Activated T-cell treated with anti-CD3 and anti-CD28 coated beads, Interleukin-2, amount 50 U/mL, for 1 hour (primary cell): ENCODE data around the gene SBNO1.
"Not testable (repeated sequence)": the region's sequence is repeated elsewhere in the genome, so short reads cannot be mapped to it uniquely, and the experiment has no call there.

ENCODE experiments used
- DNase-seq: peaks from one replicate; pipeline ENCODE4 v3.0.0-alpha.2; 2020

The SBNO1 gene

GRCh38 chr12:123337070-123337469 lies 27.6 kb downstream of the SBNO1 start:
- DNase-seq: no peak

DNA sequence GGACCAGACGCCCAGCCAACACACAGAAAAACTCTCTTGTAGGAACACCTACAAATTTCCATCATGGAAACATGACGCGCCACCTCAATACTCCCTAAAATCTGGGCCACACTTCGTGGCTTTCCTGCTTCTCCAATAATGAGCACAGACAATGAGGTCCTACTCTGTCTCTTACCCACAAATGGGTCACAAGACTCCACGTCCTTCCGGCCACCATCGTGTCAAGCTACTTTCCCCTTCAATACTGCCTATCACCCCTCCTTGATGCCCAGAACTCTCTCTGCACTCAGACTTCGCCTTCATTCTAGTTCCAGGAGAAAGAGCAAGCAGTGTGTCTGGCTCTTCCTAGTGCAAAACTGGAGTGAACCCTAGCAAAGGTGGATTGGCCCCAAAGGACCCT lies 28.1 kb downstream of the SBNO1 start:
- no peak for DNase-seq

- no peak for DNase-seq
Measured at GRCh38 chr12:123335490-123335889, 29.2 kb downstream of the SBNO1 start.

- no peak for DNase-seq
Measured at GRCh38 chr12:123329799-123330198, 34.8 kb downstream of the SBNO1 start.

DNA sequence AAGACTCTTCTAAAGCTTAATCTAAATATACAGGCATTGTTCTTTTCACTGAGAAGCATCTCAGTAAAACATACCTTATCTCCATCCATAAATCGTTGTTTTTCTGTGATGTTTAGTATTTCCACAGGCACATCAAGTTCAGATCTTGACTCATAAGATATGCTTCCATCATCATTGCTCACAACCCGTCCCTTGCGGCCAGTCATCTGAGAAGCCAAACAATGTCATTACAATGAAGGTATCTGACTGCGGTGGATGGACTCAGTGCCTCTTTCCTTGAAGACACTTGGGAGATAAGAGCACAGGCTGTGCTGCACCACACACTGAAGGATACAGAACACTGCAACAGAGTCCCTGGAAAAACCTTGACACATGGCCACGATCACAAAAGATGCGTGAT lies 44.8 kb downstream of the SBNO1 start:
- DNase-seq: no peak

GRCh38 chr12:123319273-123319672 lies 45.4 kb downstream of the SBNO1 start:
- DNase-seq: no peak

GRCh38 chr12:123313046-123313445 lies 51.6 kb downstream of the SBNO1 start:
- DNase-seq: not testable (repeated sequence)

- no peak for DNase-seq
Measured at GRCh38 chr12:123306200-123306599, 58.4 kb downstream of the SBNO1 start.

- no peak for DNase-seq
Measured at GRCh38 chr12:123305136-123305535, 59.5 kb downstream of the SBNO1 start.

- DNase-seq: no peak
Measured at GRCh38 chr12:123293178-123293760, 71.4 kb downstream of the SBNO1 start.

DNA sequence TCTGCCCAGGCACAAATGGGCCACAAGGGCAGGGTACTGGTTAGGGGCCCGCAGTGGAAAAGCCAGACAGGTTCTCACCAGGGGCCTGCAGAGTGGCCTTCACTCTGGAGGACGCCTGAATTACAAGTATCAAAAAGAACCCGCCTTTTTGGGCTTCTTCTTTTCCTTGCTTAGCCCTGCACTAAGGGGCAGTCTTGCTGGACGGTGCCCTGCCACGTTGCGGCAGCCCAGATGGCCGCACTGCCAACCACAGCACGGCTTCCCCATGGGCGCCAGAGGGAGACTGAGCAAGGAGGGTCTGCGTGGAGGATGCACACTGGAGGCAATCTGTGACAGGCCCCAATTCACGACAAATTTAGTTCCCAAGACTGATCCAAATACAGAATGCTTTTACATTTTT lies 74.7 kb downstream of the SBNO1 start:
- no peak for DNase-seq

GRCh38 chr12:123288751-123289346 lies 75.8 kb downstream of the SBNO1 start:
- DNase-seq: no peak

DNA sequence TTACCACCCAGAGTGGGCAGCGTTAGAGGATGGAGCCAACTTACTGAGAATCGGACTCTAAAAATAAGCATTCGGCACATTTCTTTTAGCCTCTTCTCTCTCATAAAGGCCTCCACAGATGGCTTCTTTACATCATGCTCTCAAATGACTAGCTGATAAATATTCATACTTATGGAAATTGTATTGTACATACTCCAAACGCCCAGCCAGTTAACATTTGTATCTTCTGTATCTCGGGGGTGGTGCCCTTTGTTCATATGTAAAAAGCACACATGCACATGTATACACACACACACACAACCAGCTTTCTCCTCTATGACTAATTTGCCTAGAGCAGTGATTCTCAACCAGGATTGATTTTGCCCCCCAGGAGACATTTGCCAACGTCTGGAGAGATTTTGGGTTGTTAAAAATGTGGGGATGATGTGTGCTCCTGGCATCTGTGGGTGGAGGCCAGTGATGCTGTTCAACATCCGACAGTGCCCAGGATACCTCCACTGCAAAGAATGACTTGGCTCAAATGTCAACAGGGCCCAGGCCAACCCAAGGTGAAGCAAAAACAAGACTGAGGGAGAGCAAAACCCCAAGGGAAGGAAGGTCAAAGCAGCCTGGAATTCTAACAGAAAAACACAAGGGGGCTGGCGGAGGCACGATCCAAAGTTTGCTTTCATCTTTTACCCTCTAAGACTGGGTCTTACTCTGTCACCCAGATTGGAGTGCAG lies 77.8 kb downstream of the SBNO1 start:
- no peak for DNase-seq

DNA sequence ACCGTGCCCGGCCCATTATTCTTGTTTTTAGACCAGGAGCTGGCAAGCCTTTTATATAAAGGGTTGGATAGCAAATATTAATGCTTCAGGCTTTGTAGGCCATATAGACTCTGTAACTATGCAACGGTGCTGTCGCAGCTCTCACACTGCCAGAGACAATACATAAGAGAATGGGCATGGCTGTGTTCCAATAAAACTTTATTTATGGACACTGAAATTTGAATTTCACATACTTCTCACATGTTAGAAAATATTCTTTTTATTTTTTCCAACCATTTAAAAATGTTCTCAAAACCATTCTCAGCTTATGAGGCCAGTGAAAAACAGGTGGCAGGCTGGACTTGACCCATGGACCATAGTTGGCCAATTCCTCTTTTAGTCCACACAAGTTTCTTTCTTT lies 80.0 kb downstream of the SBNO1 start:
- no peak for DNase-seq

- DNase-seq: no peak
Measured at GRCh38 chr12:123283461-123283860, 81.2 kb downstream of the SBNO1 start.

GRCh38 chr12:123282111-123282510 lies 82.5 kb downstream of the SBNO1 start:
- DNase-seq: no peak

DNA sequence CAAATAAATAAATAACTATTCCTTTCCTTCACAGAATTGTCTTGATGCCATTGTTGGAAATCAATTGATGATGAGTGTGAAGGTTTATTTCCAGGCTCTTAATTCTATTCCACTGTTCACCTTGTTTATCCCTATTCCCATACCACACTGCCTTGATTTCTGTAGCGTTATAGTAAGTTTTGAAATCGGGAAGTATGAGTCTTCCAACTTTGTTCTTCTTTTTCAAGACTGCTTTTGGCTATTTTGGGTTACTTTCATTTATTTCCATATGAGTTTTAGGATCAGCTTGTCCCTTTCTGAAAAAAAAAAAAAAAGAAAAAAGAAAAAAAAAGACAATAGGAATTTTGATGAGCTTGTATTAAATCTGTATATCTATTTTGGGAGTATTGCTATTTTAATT lies 83.7 kb downstream of the SBNO1 start:
- no peak for DNase-seq

- DNase-seq: no peak
Measured at GRCh38 chr12:123278101-123278627, 86.5 kb downstream of the SBNO1 start.

DNA sequence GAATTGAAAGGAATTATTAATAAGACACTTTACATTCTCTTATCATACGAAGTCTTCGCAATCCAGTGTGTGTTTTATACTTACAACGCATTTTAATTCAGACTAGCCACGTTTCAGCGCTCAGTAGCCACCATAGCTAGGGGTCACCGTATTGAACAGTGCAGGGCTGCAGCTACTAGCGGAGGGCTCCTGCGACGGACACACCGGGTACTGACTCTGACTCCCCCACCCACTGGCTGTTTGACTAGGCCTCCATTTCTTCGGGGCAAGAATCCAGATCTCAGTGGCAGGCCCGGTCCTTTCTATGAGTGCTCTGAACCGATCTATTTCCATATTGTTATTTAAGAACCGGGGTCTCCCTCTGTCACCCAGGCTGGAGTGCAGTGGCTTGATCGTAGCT lies 91.5 kb downstream of the SBNO1 start:
- no peak for DNase-seq

GRCh38 chr12:123271001-123271668 lies 93.5 kb downstream of the SBNO1 start:
- DNase-seq: peak; percentile 81

- DNase-seq: no peak
Measured at GRCh38 chr12:123270214-123271000, 94.2 kb downstream of the SBNO1 start.

GRCh38 chr12:123269896-123270213 lies 94.8 kb downstream of the SBNO1 start:
- DNase-seq: no peak

GRCh38 chr12:123269395-123269892 lies 95.2 kb downstream of the SBNO1 start:
- DNase-seq: peak; percentile 45
